ENCODE results near the gene SLC28A3.

GRCh38 chr9:84323858-84324257 lies 16.7 kb downstream of the SLC28A3 start:
- TF ChIP-seq GATA2 (IDR thresholded peaks at IDR 0.05; ENCODE audit: low read depth, low read length) (no peak), GATA3 (IDR thresholded peaks at IDR 0.05; ENCODE audit: low read depth, low read length) (no peak)

Measured in SH-SY5Y (cell line).